Mesothelial cell of epicardium (in vitro differentiated cells): ENCODE measurements around the gene ULBP2. TPM values are rescaled to one million over a fixed set of nuclear protein-coding genes. Genes with fewer than 3 reads are reported as not detected.
"Not testable (repeated sequence)": the region's sequence is repeated elsewhere in the genome, so short reads cannot be mapped to it uniquely, and the experiment has no call there.

ENCODE experiments used
- DNase-seq, 2 experiments: peaks; one replicate each; pipeline ENCODE4 v3.0.0; 2021; ENCODE audit warnings: low spot score in 2 of 2; ENCODE audit not compliant: unreplicated experiment in 2 of 2
- H3K27ac Mint-ChIP-seq: 2 replicates; pipeline ENCODE4 v1.8.0; 2021; ENCODE audit warnings: mixed read lengths
- H3K27me3 Mint-ChIP-seq: 2 replicates; pipeline ENCODE4 v1.8.0; 2021; ENCODE audit warnings: low read depth, mixed read lengths
- H3K36me3 Mint-ChIP-seq: 2 replicates; pipeline ENCODE4 v1.8.0; 2021; ENCODE audit warnings: mixed read lengths
- H3K4me1 Mint-ChIP-seq: 2 replicates; pipeline ENCODE4 v1.8.0; 2021; ENCODE audit warnings: mixed read lengths
- H3K4me3 Mint-ChIP-seq: 2 replicates; pipeline ENCODE4 v1.8.0; 2021; ENCODE audit warnings: mild to moderate bottlenecking, moderate library complexity, mixed read lengths
- H3K9me3 Mint-ChIP-seq: 2 replicates; pipeline ENCODE4 v1.8.0; 2021; ENCODE audit warnings: mixed read lengths
- total RNA-seq: library from RNA; stranded (reverse); gene quantifications from 3 replicates; pipeline ENCODE4 v1.2.1, GENCODE V29; 2021
- TF ChIP-seq, protein P1 (sequence below): fragments of 200-600 bp; sonication (generic); IDR thresholded peaks from one replicate; pipeline ENCODE4 v1.5.0; 2021; ENCODE audit warnings: antibody characterized with exemption; ENCODE audit not compliant: unreplicated experiment

ULBP2 gene
- total RNA-seq, 1 donor from 2014 or later = 0.42 TPM

DNA sequence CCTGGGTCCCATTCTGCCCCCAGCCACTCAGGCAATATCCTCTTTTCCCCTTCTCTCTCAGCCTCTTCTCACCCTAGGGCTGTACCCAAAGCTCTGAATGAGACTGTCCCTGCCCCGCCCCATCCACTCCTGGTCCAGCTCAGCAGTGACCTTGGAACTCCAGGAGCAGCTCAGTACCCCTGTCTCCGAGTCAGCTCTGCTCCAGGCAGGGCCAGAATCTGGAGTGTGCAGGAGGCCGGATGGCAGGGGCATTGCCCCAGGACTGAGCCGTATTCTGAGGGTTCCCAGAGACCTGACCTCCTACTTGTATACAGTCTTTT, 16.9 kb upstream of the ULBP2 start:
- DNase-seq = no peak
- Mint-ChIP-seq H3K27ac (no peak overlapping the region), H3K9me3 (no peaks in the 10 kb centered on the region), H3K4me3 (peak overlapping the region; percentile 75), H3K36me3 (no peaks in the 10 kb centered on the region), H3K27me3 (peaks cover 92% of the 10 kb centered on the region), H3K4me1 (peaks cover 13% of the 10 kb centered on the region)
- TF ChIP-seq, protein P1, sequence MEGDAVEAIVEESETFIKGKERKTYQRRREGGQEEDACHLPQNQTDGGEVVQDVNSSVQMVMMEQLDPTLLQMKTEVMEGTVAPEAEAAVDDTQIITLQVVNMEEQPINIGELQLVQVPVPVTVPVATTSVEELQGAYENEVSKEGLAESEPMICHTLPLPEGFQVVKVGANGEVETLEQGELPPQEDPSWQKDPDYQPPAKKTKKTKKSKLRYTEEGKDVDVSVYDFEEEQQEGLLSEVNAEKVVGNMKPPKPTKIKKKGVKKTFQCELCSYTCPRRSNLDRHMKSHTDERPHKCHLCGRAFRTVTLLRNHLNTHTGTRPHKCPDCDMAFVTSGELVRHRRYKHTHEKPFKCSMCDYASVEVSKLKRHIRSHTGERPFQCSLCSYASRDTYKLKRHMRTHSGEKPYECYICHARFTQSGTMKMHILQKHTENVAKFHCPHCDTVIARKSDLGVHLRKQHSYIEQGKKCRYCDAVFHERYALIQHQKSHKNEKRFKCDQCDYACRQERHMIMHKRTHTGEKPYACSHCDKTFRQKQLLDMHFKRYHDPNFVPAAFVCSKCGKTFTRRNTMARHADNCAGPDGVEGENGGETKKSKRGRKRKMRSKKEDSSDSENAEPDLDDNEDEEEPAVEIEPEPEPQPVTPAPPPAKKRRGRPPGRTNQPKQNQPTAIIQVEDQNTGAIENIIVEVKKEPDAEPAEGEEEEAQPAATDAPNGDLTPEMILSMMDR = no peak

DNA sequence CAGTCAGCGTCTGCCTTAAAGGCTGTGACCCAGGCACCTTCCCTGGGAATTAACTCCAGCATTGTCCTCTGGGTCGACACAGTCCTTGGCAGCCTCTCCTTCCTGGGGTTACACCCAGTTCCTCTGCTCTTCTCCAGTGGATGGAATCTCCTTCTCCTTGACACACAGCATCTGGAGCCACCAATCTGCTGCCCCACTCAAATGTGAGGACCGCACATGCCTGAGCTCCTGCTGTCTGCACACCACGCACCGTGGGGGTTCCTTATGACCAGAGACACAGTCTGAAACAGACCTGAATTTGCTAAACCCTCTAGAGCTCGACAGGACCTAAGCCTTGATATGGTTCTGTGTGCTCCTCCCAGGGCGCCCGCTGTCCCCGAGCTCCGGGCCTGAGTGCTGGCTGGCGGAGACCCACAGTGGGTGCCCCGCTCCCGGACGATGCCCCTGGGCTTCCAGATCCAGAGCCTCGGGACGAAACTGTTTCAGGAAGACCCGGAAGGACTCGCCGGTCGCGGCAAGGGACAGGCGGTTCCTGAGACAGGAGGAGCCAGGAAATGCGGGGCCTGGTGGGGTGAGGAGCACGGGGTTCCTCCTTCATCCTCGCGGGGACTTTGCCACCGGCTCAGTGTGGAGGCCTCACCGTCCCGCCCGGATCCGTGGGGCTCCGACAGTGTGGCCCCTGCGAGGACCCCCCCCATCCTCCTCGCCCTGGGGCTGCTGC, 16.4 kb upstream of the ULBP2 start:
- TF ChIP-seq, protein P1 = no peak
- H3K27ac Mint-ChIP-seq = no peak overlapping the region
- peaks cover 92% of the 10 kb centered on the region for H3K27me3 Mint-ChIP-seq
- no peaks in the 10 kb centered on the region for H3K9me3 Mint-ChIP-seq
- H3K4me3 Mint-ChIP-seq = peak overlapping the region; percentile 75
- no peaks in the 10 kb centered on the region for H3K36me3 Mint-ChIP-seq
- DNase-seq = peak in 1 of 2 experiments; percentile 29
- peaks cover 13% of the 10 kb centered on the region for H3K4me1 Mint-ChIP-seq

DNA sequence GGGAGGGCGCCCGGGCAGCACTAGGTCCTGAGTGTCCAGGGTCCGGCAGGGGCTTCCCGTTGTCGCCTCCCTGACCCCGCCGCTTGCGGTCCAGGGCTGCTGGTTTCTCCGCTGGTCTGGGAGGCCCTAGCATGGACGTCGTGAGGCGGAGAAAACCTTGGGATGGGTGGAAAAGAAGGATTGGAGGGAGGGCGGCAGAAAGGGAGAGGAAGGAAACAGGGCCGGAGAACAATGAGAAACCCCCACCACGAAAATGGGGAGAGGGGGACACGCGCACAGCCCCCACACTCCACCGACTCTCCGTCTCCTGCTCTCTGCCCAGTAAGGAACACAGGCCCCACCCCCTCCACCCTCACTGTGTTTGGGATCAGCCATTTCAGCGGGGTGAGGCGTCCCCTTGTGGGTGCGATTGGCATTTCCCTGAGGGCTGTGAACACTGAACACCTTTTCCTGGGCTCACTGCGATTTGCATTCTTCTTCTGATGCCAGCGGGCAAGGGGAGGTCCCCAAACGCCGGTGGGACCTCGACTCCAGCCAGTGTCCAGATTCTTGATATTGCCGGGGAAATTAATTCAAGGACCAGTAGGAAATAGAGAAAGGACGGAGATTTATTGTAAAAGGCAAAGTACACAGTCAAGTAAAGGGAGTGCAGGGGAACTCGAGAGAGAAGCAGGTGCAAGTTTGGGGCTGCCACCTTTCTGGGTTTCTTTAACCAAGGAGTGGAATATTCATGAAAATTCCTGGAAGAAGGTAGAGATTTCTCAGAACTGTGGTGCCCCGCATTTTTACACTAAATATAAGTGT, 15.6 kb upstream of the ULBP2 start:
- Mint-ChIP-seq H3K4me1 (peaks cover 13% of the 10 kb centered on the region), H3K36me3 (no peaks in the 10 kb centered on the region), H3K4me3 (peak overlapping the region; percentile 75), H3K9me3 (no peaks in the 10 kb centered on the region), H3K27me3 (peaks cover 92% of the 10 kb centered on the region), H3K27ac (no peak overlapping the region)
- peak; percentile 66 to 90 for DNase-seq
- TF ChIP-seq, protein P1 = peak; percentile 68

DNA sequence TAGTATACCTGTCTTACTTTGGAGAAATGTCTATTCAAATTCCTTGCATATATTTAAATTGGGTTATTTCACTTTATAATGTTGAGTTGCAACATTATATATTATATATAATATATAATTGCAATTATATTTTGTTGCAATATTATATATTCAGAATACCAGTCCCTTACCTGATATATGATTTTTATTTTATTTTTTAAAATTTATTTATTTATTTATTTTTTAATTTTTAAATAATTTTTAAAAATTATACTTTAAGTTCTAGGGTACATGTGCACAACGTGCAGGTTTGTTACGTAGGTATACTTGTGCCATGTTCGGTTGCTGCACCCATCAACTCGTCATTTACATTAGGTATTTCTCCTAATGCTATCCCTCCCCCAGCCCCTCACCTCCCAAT, 14.8 kb upstream of the ULBP2 start:
- peaks cover 92% of the 10 kb centered on the region for H3K27me3 Mint-ChIP-seq
- not testable (repeated sequence) for DNase-seq, H3K4me3 Mint-ChIP-seq

DNA sequence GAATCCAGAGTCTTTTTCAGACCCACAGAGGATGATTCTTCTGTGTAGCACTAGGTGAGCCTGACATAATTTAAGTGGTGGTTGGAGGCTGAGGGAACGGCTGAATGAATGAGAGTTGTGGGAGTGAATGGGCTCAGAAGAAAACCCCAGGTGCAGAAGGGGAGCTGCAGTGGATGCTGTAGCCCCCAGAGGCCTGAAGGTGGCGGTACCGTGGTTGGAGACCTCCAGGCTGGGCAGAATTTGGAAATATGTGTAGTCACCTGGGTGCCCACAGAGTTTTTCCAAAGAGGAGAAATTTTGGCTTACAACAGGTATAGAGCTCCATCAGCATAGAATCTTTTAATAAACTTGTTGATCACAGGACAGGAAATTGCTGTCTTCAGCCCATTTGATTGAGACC, 12.4 kb upstream of the ULBP2 start:
- no peaks in the 10 kb centered on the region for H3K9me3 Mint-ChIP-seq
- no peaks in the 10 kb centered on the region for H3K36me3 Mint-ChIP-seq
- peaks cover 87% of the 10 kb centered on the region for H3K27me3 Mint-ChIP-seq
- DNase-seq = no peak
- no peak overlapping the region for H3K4me3 Mint-ChIP-seq
- TF ChIP-seq, protein P1 = no peak
- H3K27ac Mint-ChIP-seq = no peak overlapping the region
- peaks cover 3% of the 10 kb centered on the region for H3K4me1 Mint-ChIP-seq

More for the DNA sequence above, 14.8 kb upstream of the ULBP2 start:
- H3K4me1 Mint-ChIP-seq = peaks cover 13% of the 10 kb centered on the region
- H3K36me3 Mint-ChIP-seq, H3K27ac Mint-ChIP-seq, H3K9me3 Mint-ChIP-seq: not testable (repeated sequence)

DNA sequence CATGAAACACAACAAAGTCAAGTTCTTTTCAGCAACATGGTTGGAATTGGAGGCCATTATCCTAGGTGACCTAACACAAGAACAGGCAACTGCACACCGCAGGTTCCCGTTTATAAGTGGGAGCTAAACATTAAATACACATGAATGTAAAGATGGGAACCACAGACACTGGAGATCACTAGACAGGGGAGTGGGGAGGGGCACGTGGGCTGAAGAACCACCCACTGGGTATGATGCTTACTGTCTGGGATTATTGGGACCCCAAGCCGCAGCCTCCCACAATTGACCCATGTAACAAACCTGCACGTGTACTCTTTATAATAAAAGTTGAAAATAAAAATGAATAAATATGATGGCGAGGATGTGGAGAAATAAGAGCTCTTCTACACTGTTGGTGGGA, 10.3 kb upstream of the ULBP2 start:
- Mint-ChIP-seq H3K9me3 (no peaks in the 10 kb centered on the region), H3K36me3 (no peaks in the 10 kb centered on the region), H3K4me3 (no peak overlapping the region), H3K27me3 (peaks cover 89% of the 10 kb centered on the region), H3K4me1 (no peaks in the 10 kb centered on the region), H3K27ac (no peak overlapping the region)
- no peak for DNase-seq
- TF ChIP-seq, protein P1 = no peak
